ENCODE results near the gene STXBP5L. TPM values are rescaled to one million over a fixed set of nuclear protein-coding genes. Genes with fewer than 3 reads are reported as not detected.
A peak's percentile ranks its signal among the peaks of the same experiment; 100 is the strongest.
"Not testable (repeated sequence)": the region's sequence is repeated elsewhere in the genome, so short reads cannot be mapped to it uniquely, and the experiment has no call there.

STXBP5L gene
- total RNA-seq, 1 experiment from 2014 or later = not detected

- DNase-seq (ENCODE audit: low read depth) = no peak
- in situ Hi-C loops (cut with HindIII; ENCODE audit: low pct_unique_long_range_greater_than_20kb, low sequenced_read_pairs) = no loop called here
Observed at GRCh38 chr3:120983841-120984240, 75.8 kb downstream of the STXBP5L start.

- in situ Hi-C loops (cut with HindIII; ENCODE audit: low pct_unique_long_range_greater_than_20kb, low sequenced_read_pairs) = no loop called here
- DNase-seq (ENCODE audit: low read depth) = no peak
Observed at GRCh38 chr3:120985242-120985641, 77.2 kb downstream of the STXBP5L start.

- in situ Hi-C loops (cut with HindIII; ENCODE audit: low pct_unique_long_range_greater_than_20kb, low sequenced_read_pairs) = no loop called here
- DNase-seq (ENCODE audit: low read depth) = no peak
Observed at GRCh38 chr3:120988994-120989393, 81.0 kb downstream of the STXBP5L start.

- in situ Hi-C loops (cut with HindIII; ENCODE audit: low pct_unique_long_range_greater_than_20kb, low sequenced_read_pairs) = no loop called here
- DNase-seq (ENCODE audit: low read depth) = no peak
Observed at GRCh38 chr3:121018917-121019321, 110.9 kb downstream of the STXBP5L start.

- in situ Hi-C loops (cut with HindIII; ENCODE audit: low pct_unique_long_range_greater_than_20kb, low sequenced_read_pairs) = no loop called here
- peak; percentile 5 for DNase-seq (ENCODE audit: low read depth)
Observed at GRCh38 chr3:121063628-121064027, 155.6 kb downstream of the STXBP5L start.

GRCh38 chr3:121064121-121064520 lies 156.1 kb downstream of the STXBP5L start:
- in situ Hi-C loops (cut with HindIII; ENCODE audit: low pct_unique_long_range_greater_than_20kb, low sequenced_read_pairs) = no loop called here
- peak; percentile 6 for DNase-seq (ENCODE audit: low read depth)

GRCh38 chr3:121072133-121072532 lies 164.1 kb downstream of the STXBP5L start:
- no peak for DNase-seq (ENCODE audit: low read depth)
- in situ Hi-C loops (cut with HindIII; ENCODE audit: low pct_unique_long_range_greater_than_20kb, low sequenced_read_pairs) = no loop called here

GRCh38 chr3:121073011-121073410 lies 165.0 kb downstream of the STXBP5L start:
- in situ Hi-C loops (cut with HindIII; ENCODE audit: low pct_unique_long_range_greater_than_20kb, low sequenced_read_pairs) = no loop called here
- no peak for DNase-seq (ENCODE audit: low read depth)

GRCh38 chr3:121075191-121075590 lies 167.2 kb downstream of the STXBP5L start:
- DNase-seq (ENCODE audit: low read depth) = no peak
- in situ Hi-C loops (cut with HindIII; ENCODE audit: low pct_unique_long_range_greater_than_20kb, low sequenced_read_pairs) = no loop called here

- DNase-seq (ENCODE audit: low read depth); in situ Hi-C loops (cut with HindIII; ENCODE audit: low pct_unique_long_range_greater_than_20kb, low sequenced_read_pairs): not testable (repeated sequence)
Observed at GRCh38 chr3:121078378-121079101, 170.5 kb downstream of the STXBP5L start.

GRCh38 chr3:121096953-121097352 lies 188.9 kb downstream of the STXBP5L start:
- DNase-seq (ENCODE audit: low read depth) = no peak
- in situ Hi-C loops (cut with HindIII; ENCODE audit: low pct_unique_long_range_greater_than_20kb, low sequenced_read_pairs) = no loop called here

- DNase-seq (ENCODE audit: low read depth); in situ Hi-C loops (cut with HindIII; ENCODE audit: low pct_unique_long_range_greater_than_20kb, low sequenced_read_pairs): not testable (repeated sequence)
Observed at GRCh38 chr3:121111086-121111485, 203.1 kb downstream of the STXBP5L start.

GRCh38 chr3:121111914-121112612 lies 204.1 kb downstream of the STXBP5L start:
- no peak for DNase-seq (ENCODE audit: low read depth)
- in situ Hi-C loops (cut with HindIII; ENCODE audit: low pct_unique_long_range_greater_than_20kb, low sequenced_read_pairs) = no loop called here

- DNase-seq (ENCODE audit: low read depth) = no peak
- in situ Hi-C loops (cut with HindIII; ENCODE audit: low pct_unique_long_range_greater_than_20kb, low sequenced_read_pairs) = no loop called here
Observed at GRCh38 chr3:121126033-121126706, 218.2 kb downstream of the STXBP5L start.

GRCh38 chr3:121126707-121127035 lies 218.7 kb downstream of the STXBP5L start:
- in situ Hi-C loops (cut with HindIII; ENCODE audit: low pct_unique_long_range_greater_than_20kb, low sequenced_read_pairs) = no loop called here
- no peak for DNase-seq (ENCODE audit: low read depth)

GRCh38 chr3:121152573-121152972 lies 244.6 kb downstream of the STXBP5L start:
- in situ Hi-C loops (cut with HindIII; ENCODE audit: low pct_unique_long_range_greater_than_20kb, low sequenced_read_pairs) = no loop called here
- no peak for DNase-seq (ENCODE audit: low read depth)

GRCh38 chr3:121153851-121154250 lies 245.8 kb downstream of the STXBP5L start:
- in situ Hi-C loops (cut with HindIII; ENCODE audit: low pct_unique_long_range_greater_than_20kb, low sequenced_read_pairs) = no loop called here
- DNase-seq (ENCODE audit: low read depth) = no peak

- in situ Hi-C loops (cut with HindIII; ENCODE audit: low pct_unique_long_range_greater_than_20kb, low sequenced_read_pairs) = no loop called here
- DNase-seq (ENCODE audit: low read depth) = no peak
Observed at GRCh38 chr3:121155028-121155427, 247.0 kb downstream of the STXBP5L start.

- no peak for DNase-seq (ENCODE audit: low read depth)
- in situ Hi-C loops (cut with HindIII; ENCODE audit: low pct_unique_long_range_greater_than_20kb, low sequenced_read_pairs) = no loop called here
Observed at GRCh38 chr3:121165397-121165837, 257.4 kb downstream of the STXBP5L start.
